GM12864 (cell line): Measurements from ENCODE around the gene FTSJ1.
A peak's percentile ranks its signal among the peaks of the same experiment; 100 is the strongest.

Experiments
- DNase-seq: peaks from one replicate; pipeline ENCODE4 v3.0.0-alpha.2; 2011; ENCODE audit warnings: low read depth
- H3K4me3 ChIP-seq: 2 replicates; pipeline ENCODE4 v1.5.1; 2011; ENCODE audit warnings: mild to moderate bottlenecking, low read depth, low read length, control low read depth
- TF ChIP-seq, protein P1 (sequence below): IDR thresholded peaks from 2 replicates; pipeline ENCODE4 v1.5.1; 2011; ENCODE audit warnings: low read depth, mild to moderate bottlenecking, moderate library complexity, low read length, control low read depth, inconsistent platforms; ENCODE audit errors: missing control alignments

FTSJ1 gene

DNA sequence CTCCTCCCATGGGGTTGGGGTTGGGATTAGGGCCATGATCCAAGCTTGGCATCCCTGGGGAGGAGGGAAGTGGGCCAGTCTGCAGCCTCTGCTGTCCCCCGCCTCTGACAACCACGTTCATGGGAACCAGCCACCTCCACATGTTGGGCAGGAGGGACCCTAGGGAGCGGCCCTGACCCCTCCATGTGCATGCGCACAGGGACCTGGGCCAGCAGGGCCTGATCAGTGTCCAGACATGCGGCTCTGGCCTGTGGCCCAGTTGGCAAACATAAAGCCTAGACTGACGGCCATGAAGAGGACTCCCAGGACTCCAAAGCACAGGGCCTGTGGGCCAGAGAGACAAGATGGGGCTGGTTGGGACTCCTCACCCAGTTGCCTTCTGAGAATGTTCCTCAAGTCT, 17.3 kb upstream of the FTSJ1 start:
- no peak overlapping the region for H3K4me3 ChIP-seq
- DNase-seq = no peak
- TF ChIP-seq, protein P1, sequence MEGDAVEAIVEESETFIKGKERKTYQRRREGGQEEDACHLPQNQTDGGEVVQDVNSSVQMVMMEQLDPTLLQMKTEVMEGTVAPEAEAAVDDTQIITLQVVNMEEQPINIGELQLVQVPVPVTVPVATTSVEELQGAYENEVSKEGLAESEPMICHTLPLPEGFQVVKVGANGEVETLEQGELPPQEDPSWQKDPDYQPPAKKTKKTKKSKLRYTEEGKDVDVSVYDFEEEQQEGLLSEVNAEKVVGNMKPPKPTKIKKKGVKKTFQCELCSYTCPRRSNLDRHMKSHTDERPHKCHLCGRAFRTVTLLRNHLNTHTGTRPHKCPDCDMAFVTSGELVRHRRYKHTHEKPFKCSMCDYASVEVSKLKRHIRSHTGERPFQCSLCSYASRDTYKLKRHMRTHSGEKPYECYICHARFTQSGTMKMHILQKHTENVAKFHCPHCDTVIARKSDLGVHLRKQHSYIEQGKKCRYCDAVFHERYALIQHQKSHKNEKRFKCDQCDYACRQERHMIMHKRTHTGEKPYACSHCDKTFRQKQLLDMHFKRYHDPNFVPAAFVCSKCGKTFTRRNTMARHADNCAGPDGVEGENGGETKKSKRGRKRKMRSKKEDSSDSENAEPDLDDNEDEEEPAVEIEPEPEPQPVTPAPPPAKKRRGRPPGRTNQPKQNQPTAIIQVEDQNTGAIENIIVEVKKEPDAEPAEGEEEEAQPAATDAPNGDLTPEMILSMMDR = no peak

DNA sequence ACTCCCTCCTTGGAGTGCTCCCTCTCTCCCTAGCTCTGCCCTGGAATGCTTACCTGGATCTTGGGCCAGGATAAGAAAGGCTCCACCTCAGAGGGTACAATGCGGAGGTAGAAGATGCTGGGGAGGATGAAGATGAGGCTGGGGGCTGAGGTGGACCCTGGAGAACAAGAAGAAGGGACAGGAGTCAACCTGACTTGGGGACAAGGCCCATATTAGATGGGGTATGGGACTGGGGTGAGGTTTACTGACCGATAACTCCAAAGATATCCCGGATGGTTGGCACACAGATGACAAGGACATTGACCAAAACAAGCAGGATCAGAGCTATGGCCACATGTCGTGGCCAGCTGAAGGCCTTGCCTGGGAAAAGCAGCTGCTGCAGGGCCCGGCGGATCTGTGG, 16.5 kb upstream of the FTSJ1 start:
- TF ChIP-seq, protein P1 = no peak
- DNase-seq = no peak
- H3K4me3 ChIP-seq = no peak overlapping the region

DNA sequence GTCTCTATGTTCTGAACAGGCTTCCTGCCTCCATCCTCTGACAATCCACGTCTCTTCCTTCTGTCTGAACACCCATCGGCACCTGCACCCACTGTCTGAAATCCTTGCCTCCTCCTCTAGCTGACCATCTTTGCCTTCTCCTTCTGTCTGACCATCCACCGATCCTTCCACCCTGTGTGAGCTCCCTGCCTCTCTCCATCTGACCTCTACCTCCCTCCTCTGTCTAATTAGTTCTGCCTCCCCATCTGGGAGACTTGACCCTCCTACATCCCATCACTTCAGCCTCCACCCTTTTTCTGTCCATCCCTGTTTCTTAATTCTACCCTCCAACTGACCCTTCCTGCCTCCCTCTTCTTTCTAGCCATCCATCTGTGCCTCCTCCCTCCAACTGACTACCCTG, 16.0 kb upstream of the FTSJ1 start:
- no peak for DNase-seq
- no peak overlapping the region for H3K4me3 ChIP-seq
- TF ChIP-seq, protein P1 = no peak

DNA sequence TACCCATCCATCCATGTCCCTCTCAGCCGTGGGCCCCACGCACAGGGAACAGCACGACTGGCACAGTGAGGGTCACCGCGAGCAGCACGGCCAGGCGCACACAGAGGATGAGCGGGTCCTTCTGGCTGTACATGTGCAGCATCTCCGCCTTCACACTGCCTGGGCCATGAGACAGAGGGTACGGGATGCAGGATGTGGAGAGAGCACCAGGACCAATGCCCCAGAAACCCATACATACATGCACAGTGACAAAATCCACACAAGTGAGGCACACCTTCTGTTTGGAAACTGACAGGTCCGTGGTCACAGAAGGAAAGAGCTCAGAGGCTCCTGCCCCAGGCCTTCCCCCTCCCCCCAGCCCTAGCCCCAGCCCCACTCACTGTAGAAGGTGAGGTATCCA, 15.4 kb upstream of the FTSJ1 start:
- no peak overlapping the region for H3K4me3 ChIP-seq
- no peak for DNase-seq
- TF ChIP-seq, protein P1 = no peak

DNA sequence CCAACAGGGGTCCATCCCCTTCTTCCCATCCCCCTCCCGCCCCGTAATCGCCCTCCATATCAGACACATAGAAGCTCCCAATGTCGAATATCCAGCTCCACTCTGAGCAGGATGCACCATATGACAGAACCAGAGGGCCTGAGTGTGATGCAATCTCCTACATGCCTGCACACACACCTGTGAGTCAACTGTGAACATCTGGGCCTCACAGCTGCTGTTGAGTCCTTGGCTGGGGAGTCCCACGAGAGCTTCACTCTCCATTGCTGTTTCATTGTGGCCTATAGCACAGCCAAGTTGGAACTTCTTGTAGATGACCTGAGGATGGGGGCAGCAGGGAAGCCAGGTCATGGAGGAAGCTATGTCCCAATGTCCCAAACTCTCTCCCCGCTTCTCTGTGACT, 14.2 kb upstream of the FTSJ1 start:
- TF ChIP-seq, protein P1 = no peak
- DNase-seq = no peak

DNA sequence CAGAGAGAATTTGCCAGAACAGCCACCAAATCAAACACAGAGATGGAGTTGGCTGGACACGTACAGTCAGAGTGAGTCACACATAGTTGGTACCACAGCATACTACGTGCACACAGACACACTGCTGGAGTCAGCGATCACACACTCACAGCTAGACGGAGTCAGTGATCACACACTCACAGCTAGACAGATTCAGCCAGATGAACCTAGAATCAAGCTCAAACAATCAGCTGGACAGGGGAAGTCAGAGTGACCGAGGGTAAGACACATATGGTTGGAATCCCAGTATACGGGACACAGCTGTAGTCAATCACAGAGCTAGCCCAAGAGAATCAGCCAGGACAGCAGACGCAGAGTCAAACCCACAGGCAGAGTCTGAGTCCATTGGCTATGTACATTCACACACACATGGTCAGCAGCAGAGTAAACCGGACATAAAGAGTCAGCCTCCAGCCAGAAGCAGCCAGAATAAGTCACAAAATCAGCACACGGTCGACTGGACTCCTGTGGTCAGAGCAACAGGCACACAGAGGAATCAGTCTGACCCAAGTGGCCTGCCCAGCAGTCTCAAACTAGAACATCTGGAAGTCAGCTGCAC, 10.6 kb upstream of the FTSJ1 start:
- TF ChIP-seq, protein P1 = no peak
- DNase-seq = no peak
- no peak overlapping the region; the same call in 1 of the 2 replicates for H3K4me3 ChIP-seq

More for the DNA sequence above, 14.2 kb upstream of the FTSJ1 start:
- no peak overlapping the region for H3K4me3 ChIP-seq

DNA sequence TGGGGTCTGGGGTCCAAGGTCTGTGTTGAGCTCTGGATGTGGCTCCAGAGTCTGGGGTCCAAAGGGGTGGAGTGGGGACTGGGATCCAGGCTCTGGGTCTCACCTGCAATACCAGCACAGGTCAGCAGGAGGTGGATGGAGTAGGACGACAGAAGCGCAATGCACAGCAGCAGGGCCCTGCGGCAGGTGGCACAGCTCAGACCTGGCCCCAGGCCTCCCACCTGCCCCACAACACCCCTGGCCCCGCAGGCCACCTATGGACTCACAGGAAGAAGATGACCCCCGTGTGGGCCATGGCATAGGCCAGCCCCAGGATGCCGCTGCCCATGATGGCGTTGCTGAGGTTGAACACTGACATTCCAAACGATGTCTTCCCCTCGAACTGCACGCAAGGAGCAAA, 9.3 kb upstream of the FTSJ1 start:
- TF ChIP-seq, protein P1 = peak; percentile 65
- peak overlapping the region; percentile 83 for H3K4me3 ChIP-seq
- no peak for DNase-seq
